IPS-15b (cell line): ENCODE measurements around the gene MAGEC1.

ENCODE experiments used
- H3K27me3 ChIP-seq: one replicate; pipeline ENCODE4 v1.6.1; 2013; ENCODE audit warnings: low read length; ENCODE audit not compliant: control insufficient read depth, insufficient read depth
- H3K36me3 ChIP-seq: one replicate; pipeline ENCODE4 v1.6.1; 2013; ENCODE audit warnings: low read length; ENCODE audit not compliant: control insufficient read depth, insufficient read depth
- H3K4me1 ChIP-seq: one replicate; pipeline ENCODE4 v1.6.1; 2013; ENCODE audit warnings: mild to moderate bottlenecking, low read length; ENCODE audit not compliant: control insufficient read depth, insufficient read depth
- H3K4me3 ChIP-seq: one replicate; pipeline ENCODE4 v1.5.1; 2013; ENCODE audit warnings: low read depth, low read length
- H3K9ac ChIP-seq: one replicate; pipeline ENCODE4 v1.6.1; 2013; ENCODE audit warnings: low read depth, mild to moderate bottlenecking, low read length
- H3K9me3 ChIP-seq: one replicate; pipeline ENCODE4 v1.6.1; 2013; ENCODE audit warnings: mild to moderate bottlenecking, low read length; ENCODE audit not compliant: control insufficient read depth, insufficient read depth

MAGEC1 gene

GRCh38 chrX:141934059-141934641 is 30.5 kb downstream of the MAGEC1 start:
- Histone ChIP-seq H3K9ac (no peak overlapping the region), H3K36me3 (no peaks in the 10 kb centered on the region), H3K4me3 (no peak overlapping the region), H3K9me3 (peaks cover 3% of the 10 kb centered on the region), H3K27me3 (no peaks in the 10 kb centered on the region), H3K4me1 (no peaks in the 10 kb centered on the region)

DNA sequence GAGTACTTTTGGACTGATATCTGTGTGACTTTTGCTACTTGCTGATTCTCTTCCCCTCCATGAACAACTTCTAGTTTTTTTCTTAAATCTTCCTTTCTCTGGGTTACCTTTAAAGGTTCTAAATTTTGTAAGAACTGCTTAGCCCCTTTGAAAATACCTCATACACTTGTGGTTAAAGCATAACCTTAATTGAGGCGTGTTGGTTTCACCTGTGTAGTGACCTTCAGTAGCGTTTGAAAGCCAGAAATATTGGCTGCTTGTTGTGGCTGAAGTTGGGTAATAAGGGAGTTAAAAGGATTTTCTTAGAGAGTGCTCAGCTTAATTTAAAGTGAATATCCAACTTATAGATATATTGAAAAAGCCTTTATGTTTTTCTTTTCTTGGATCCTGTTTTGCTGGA is 32.0 kb downstream of the MAGEC1 start:
- Histone ChIP-seq H3K36me3 (no peaks in the 10 kb centered on the region), H3K27me3 (no peaks in the 10 kb centered on the region)

DNA sequence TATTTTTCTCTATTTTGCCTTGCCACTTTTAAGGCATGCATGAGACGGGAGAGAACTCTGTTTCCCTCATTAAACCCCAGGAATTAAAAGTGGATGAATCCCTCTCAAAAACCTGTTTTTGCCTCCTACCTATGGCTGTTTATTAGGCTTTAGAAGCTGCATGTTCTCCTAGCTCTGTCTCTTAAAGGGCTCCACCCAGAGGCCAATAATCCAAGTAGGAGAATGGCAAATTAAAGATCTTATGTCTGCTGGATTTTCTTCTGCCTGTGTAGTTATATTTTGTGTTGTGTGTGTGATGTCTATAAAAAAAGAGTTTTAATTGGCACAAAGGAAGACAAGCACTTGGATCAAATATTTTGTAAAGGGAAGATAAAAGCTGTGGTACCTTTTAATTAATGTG is 32.4 kb downstream of the MAGEC1 start:
- H3K9ac ChIP-seq: no peak overlapping the region
- H3K9me3 ChIP-seq: peaks cover 3% of the 10 kb centered on the region
- H3K4me1 ChIP-seq: no peaks in the 10 kb centered on the region
- no peaks in the 10 kb centered on the region for H3K27me3 ChIP-seq
- no peak overlapping the region for H3K4me3 ChIP-seq
- H3K36me3 ChIP-seq: no peaks in the 10 kb centered on the region

More for the DNA sequence above, 32.0 kb downstream of the MAGEC1 start:
- Histone ChIP-seq H3K9me3 (peaks cover 3% of the 10 kb centered on the region), H3K4me3 (no peak overlapping the region), H3K9ac (no peak overlapping the region), H3K4me1 (no peaks in the 10 kb centered on the region)

DNA sequence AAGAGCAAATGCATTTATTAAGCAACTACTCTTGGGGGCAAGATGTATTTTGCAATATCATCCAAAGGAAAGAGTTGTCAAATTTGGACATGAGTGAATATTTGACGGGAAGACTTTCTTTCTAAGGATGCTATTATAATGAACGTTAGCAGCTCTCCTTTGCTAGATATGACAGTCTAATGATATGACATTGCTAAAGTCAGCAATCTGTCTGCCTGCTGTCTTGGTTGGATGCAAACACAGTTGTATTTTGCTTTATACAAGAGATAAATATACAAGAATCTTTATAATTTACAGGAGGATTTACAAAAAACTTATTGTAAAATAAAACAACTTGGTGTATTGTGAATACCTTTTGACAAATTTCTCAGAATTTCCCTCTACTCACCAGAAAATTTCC is 37.5 kb downstream of the MAGEC1 start:
- H3K4me1 ChIP-seq: no peaks in the 10 kb centered on the region
- H3K9me3 ChIP-seq: peaks cover under 1% of the 10 kb centered on the region
- H3K27me3 ChIP-seq: no peaks in the 10 kb centered on the region
- no peak overlapping the region for H3K9ac ChIP-seq
- no peaks in the 10 kb centered on the region for H3K36me3 ChIP-seq
- H3K4me3 ChIP-seq: no peak overlapping the region

- Histone ChIP-seq H3K36me3 (no peaks in the 10 kb centered on the region), H3K4me3 (no peak overlapping the region), H3K9ac (no peak overlapping the region), H3K9me3 (no peaks in the 10 kb centered on the region), H3K27me3 (no peaks in the 10 kb centered on the region), H3K4me1 (no peaks in the 10 kb centered on the region)
These were observed 41.7 kb downstream of the MAGEC1 start for GRCh38 chrX:141945426-141945825.

GRCh38 chrX:141947350-141947749 is 43.7 kb downstream of the MAGEC1 start:
- Histone ChIP-seq H3K36me3 (no peaks in the 10 kb centered on the region), H3K9me3 (no peaks in the 10 kb centered on the region), H3K4me1 (no peaks in the 10 kb centered on the region), H3K27me3 (no peaks in the 10 kb centered on the region), H3K4me3 (no peak overlapping the region), H3K9ac (no peak overlapping the region)

- H3K27me3 ChIP-seq: no peaks in the 10 kb centered on the region
- H3K9me3 ChIP-seq: no peaks in the 10 kb centered on the region
- no peak overlapping the region for H3K4me3 ChIP-seq
- no peaks in the 10 kb centered on the region for H3K4me1 ChIP-seq
- no peaks in the 10 kb centered on the region for H3K36me3 ChIP-seq
- no peak overlapping the region for H3K9ac ChIP-seq
These were observed 48.9 kb downstream of the MAGEC1 start for GRCh38 chrX:141952603-141953002.

- no peak overlapping the region for H3K4me3 ChIP-seq
These were observed 55.0 kb downstream of the MAGEC1 start for GRCh38 chrX:141958675-141959074.

More at GRCh38 chrX:141958675-141959074, 55.0 kb downstream of the MAGEC1 start:
- H3K27me3 ChIP-seq: no peaks in the 10 kb centered on the region
- no peaks in the 10 kb centered on the region for H3K4me1 ChIP-seq
- H3K36me3 ChIP-seq: no peaks in the 10 kb centered on the region
- no peak overlapping the region for H3K9ac ChIP-seq
- no peaks in the 10 kb centered on the region for H3K9me3 ChIP-seq
